Measurements from ENCODE around the gene FOXP1. TPM values are rescaled to one million over a fixed set of nuclear protein-coding genes. Genes with fewer than 3 reads are reported as not detected.

The FOXP1 gene
- total RNA-seq, 1 experiment from 2014 or later: 2.9 TPM

- no peak for DNase-seq (ENCODE audit: low read depth, low spot score)
- CTCF ChIA-PET: no interaction called here
- intact Hi-C loops (cut with micrococcal nuclease; ENCODE audit: unreplicated experiment): no loop called here
- Histone ChIP-seq H3K27ac (ENCODE audit: low read length) (no peak overlapping the region), H3K4me3 (ENCODE audit: low read depth in 2 of 2, low read length in 2 of 2) (no peak overlapping the region), H3K27me3 (ENCODE audit: control insufficient read depth, insufficient read depth, low read length) (no peaks in the 10 kb centered on the region; the same call in 1 of the 2 replicates), H3K4me1 (ENCODE audit: control insufficient read depth, insufficient read depth, low read length) (no peaks in the 10 kb centered on the region), H3K36me3 (ENCODE audit: control insufficient read depth, insufficient read depth, low read length) (no peaks in the 10 kb centered on the region), H3K9me3 (ENCODE audit: control insufficient read depth, insufficient read depth, low read depth, low read length) (no peaks in the 10 kb centered on the region)
- TF ChIP-seq, protein P1, sequence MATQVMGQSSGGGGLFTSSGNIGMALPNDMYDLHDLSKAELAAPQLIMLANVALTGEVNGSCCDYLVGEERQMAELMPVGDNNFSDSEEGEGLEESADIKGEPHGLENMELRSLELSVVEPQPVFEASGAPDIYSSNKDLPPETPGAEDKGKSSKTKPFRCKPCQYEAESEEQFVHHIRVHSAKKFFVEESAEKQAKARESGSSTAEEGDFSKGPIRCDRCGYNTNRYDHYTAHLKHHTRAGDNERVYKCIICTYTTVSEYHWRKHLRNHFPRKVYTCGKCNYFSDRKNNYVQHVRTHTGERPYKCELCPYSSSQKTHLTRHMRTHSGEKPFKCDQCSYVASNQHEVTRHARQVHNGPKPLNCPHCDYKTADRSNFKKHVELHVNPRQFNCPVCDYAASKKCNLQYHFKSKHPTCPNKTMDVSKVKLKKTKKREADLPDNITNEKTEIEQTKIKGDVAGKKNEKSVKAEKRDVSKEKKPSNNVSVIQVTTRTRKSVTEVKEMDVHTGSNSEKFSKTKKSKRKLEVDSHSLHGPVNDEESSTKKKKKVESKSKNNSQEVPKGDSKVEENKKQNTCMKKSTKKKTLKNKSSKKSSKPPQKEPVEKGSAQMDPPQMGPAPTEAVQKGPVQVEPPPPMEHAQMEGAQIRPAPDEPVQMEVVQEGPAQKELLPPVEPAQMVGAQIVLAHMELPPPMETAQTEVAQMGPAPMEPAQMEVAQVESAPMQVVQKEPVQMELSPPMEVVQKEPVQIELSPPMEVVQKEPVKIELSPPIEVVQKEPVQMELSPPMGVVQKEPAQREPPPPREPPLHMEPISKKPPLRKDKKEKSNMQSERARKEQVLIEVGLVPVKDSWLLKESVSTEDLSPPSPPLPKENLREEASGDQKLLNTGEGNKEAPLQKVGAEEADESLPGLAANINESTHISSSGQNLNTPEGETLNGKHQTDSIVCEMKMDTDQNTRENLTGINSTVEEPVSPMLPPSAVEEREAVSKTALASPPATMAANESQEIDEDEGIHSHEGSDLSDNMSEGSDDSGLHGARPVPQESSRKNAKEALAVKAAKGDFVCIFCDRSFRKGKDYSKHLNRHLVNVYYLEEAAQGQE (IDR thresholded peaks at IDR 0.05; ENCODE audit: insufficient read depth in 1 of 2, low read depth in 2 of 2, low read length in 1 of 2): no peak
- no peak for TF ChIP-seq POLR2AphosphoS5 (IDR thresholded peaks at IDR 0.05; ENCODE audit: low read depth, low read length)
- TF ChIP-seq CTCF (IDR thresholded peaks at IDR 0.05): no peak
- no peak for TF ChIP-seq SIN3A (IDR thresholded peaks at IDR 0.05; ENCODE audit: borderline replicate concordance, insufficient read depth, low read depth, low read length)
- no peak for TF ChIP-seq TCF7L2 (IDR thresholded peaks at IDR 0.05; ENCODE audit: low read depth, low read length)
- no TSS peak for BruUV-seq (replicated peaks)
- in situ Hi-C loops (cut with HindIII; ENCODE audit: low pct_unique_long_range_greater_than_20kb, low sequenced_read_pairs): no loop called here
- ATAC-seq: no peak
- POLR2A ChIA-PET: no interaction called here
Observed at GRCh38 chr3:71225002-71225684, 358.4 kb downstream of the FOXP1 start.

GRCh38 chr3:71219744-71220638 is 363.5 kb downstream of the FOXP1 start:
- Histone ChIP-seq H3K27ac (ENCODE audit: low read length) (no peak overlapping the region), H3K9me3 (ENCODE audit: control insufficient read depth, insufficient read depth, low read depth, low read length) (no peaks in the 10 kb centered on the region), H3K27me3 (ENCODE audit: control insufficient read depth, insufficient read depth, low read length) (no peaks in the 10 kb centered on the region), H3K4me1 (ENCODE audit: control insufficient read depth, insufficient read depth, low read length) (no peaks in the 10 kb centered on the region), H3K4me3 (ENCODE audit: low read depth in 2 of 2, low read length in 2 of 2) (no peak overlapping the region), H3K36me3 (ENCODE audit: control insufficient read depth, insufficient read depth, low read length) (no peaks in the 10 kb centered on the region)
- BruUV-seq (replicated peaks): no TSS peak
- no peak for DNase-seq (ENCODE audit: low read depth, low spot score)
- ATAC-seq: no peak
- ChIA-PET POLR2A (no interaction called here), CTCF (no interaction called here)
- in situ Hi-C loops (cut with HindIII; ENCODE audit: low pct_unique_long_range_greater_than_20kb, low sequenced_read_pairs): no loop called here
- intact Hi-C loops (cut with micrococcal nuclease; ENCODE audit: unreplicated experiment): no loop called here
- TF ChIP-seq POLR2AphosphoS5 (IDR thresholded peaks at IDR 0.05; ENCODE audit: low read depth, low read length) (no peak), CTCF (IDR thresholded peaks at IDR 0.05) (no peak), TCF7L2 (IDR thresholded peaks at IDR 0.05; ENCODE audit: low read depth, low read length) (no peak), SIN3A (IDR thresholded peaks at IDR 0.05; ENCODE audit: borderline replicate concordance, insufficient read depth, low read depth, low read length) (no peak)
- TF ChIP-seq, protein P1 (IDR thresholded peaks at IDR 0.05; ENCODE audit: insufficient read depth in 1 of 2, low read depth in 2 of 2, low read length in 1 of 2): no peak

Measured in Panc1 (cell line).